Right lobe of liver (tissue), 6 donors: Measurements from ENCODE around the gene GRIN3A. TPM values are rescaled to one million over a fixed set of nuclear protein-coding genes. Genes with fewer than 3 reads are reported as not detected.

Experiments used
- ATAC-seq, 4 donors: fragments of 200-7000 bp; cut with Tn5 transposase; one replicate each; pipeline ENCODE4 v1.9.1; 2020; ENCODE audit warnings: mild to moderate bottlenecking in 4 of 4, moderate library complexity in 4 of 4
- DNase-seq, 3 donors: peaks; one replicate each; pipeline ENCODE4 v3.0.0-alpha.2; 2020
- H3K27ac ChIP-seq, 3 donors: fragments of 200-600 bp; one replicate each; pipeline ENCODE4 v1.8.0; 2022
- H3K27me3 ChIP-seq, 2 donors: fragments of 200-600 bp; one replicate each; pipeline ENCODE4 v1.8.0; 2022
- H3K36me3 ChIP-seq, 4 donors: fragments of 200-600 bp; sonication (generic) in 1 of 4; one replicate each; pipeline versions ENCODE4 v1.5.1 to v1.8.0; 2017 to 2022; ENCODE audit warnings: control low read depth in 1 of 4
- H3K4me1 ChIP-seq, 4 donors: fragments of 200-600 bp; sonication (generic) in 1 of 4; one replicate each; pipeline versions ENCODE4 v1.5.1 to v1.8.0; 2017 to 2022; ENCODE audit warnings: control low read depth in 1 of 4
- H3K4me3 ChIP-seq, 3 donors: fragments of 200-600 bp; one replicate each; pipeline ENCODE4 v1.8.0; 2022
- H3K9me3 ChIP-seq, 4 donors: fragments of 200-600 bp; sonication (generic) in 1 of 4; one replicate each; pipeline versions ENCODE4 v1.5.1 to v1.8.0; 2017 to 2022; ENCODE audit warnings: control low read depth in 1 of 4
- CTCF ChIP-seq, 4 donors: fragments of 200-600 bp in 3 of 4; fragments of 450-650 bp in 1 of 4; IDR thresholded peaks; one replicate each; pipeline versions ENCODE4 v1.5.1 to v1.8.0; 2016 to 2022; ENCODE audit warnings: antibody characterized with exemption in 4 of 4, mild to moderate bottlenecking in 2 of 4
- POLR2A ChIP-seq: fragments of 450-650 bp; IDR thresholded peaks from one replicate; pipeline ENCODE4 v1.6.1; 2017; ENCODE audit warnings: antibody characterized with exemption, mild to moderate bottlenecking
- WGBS: methylation state at CpG from one replicate; pipeline ENCODE4 v1.1.6; 2018; ENCODE audit warnings: low coverage, low lambda C conversion rate; ENCODE audit not compliant: insufficient coverage; ENCODE audit errors: missing lambda C conversion rate; 5-methylcytosine and 5-hydroxymethylcytosine counted together
- intact Hi-C, 2 donors: fragments of 100-400 bp; cut with DNase I; formaldehyde crosslinking; loops; one replicate each; pipeline versions ENCODE4 v1.11.2 to v1.14.1; 2022
- long read RNA-seq: library from polyadenylated mRNA; unstranded; transcript quantifications from one replicate; pipeline ENCODE4 v2.0.0, GENCODE V29; 2019
- total RNA-seq, 6 experiments: library from RNA; depleted of rRNA in 2 of 6; stranded (reverse); fragments of >200 nt in 2 of 6; fragmentation: NEBNext Ultra II Directional in 3 of 6; extraction: Animal tissue kit (Norgen Biotek cat#: 25700) in 3 of 6; gene quantifications; one replicate each; pipeline versions ENCODE4 v1.1.0 to v1.2.4, GENCODE V29; 2016 to 2023
- donor health status: DM: no; HTN: yes; CAD: no.
- donor health status: DM: no; HTN: no; CAD: no.
- donor health status: DM: no; HTN: no; CAD: no.
- donor health status: DM: no; HTN: yes; CAD: no.
- donor health status: DM: no; HTN: yes; CAD: no.

Gene GRIN3A
- under 1 TPM in 5 of 6 experiments, not detected in 1; 0.05 to 0.44 (median 0.09) TPM for total RNA-seq
- long read RNA-seq, result 0 reads

- TF ChIP-seq CTCF (IDR thresholded peaks at IDR 0.05) (peak in 3 of 4 donors; percentile 28 to 42 (median 32)), POLR2A (no peak)
- Histone ChIP-seq H3K4me3 (peak within 1 kb of the TSS; percentile 47 to 65 (median 61)), H3K27ac (no peak within 1 kb of the TSS), H3K4me1 (peaks cover 0 to 9% (median 4%) of the 10 kb centered on the region in 4 donors), H3K9me3 (no peaks in the 10 kb centered on the region), H3K27me3 (no peaks in the 10 kb centered on the region), H3K36me3 (no peaks in the 10 kb centered on the region)
- ATAC-seq (peak; percentile 93 to 96 (median 94)), DNase-seq (peak; percentile 70 to 73 (median 73))
- 2% methylated on average over 26 of the region's 26 CpGs for WGBS
- intact Hi-C loops, result no loop called here
These were observed at the start of gene GRIN3A for GRCh38 chr9:101738566-101739183. GRIN3A (minus strand) TSS chr9:101738647; CDS start chr9:101737979, 668 bp downstream.

GRCh38 chr9:101787891-101788290 lies 49.4 kb upstream of the GRIN3A start:
- H3K27ac ChIP-seq, result no peak overlapping the region

GRCh38 chr9:101778332-101778731 lies 39.9 kb upstream of the GRIN3A start:
- Histone ChIP-seq H3K27ac (no peak overlapping the region), H3K4me1 (no peaks in the 10 kb centered on the region), H3K9me3 (no peaks in the 10 kb centered on the region), H3K36me3 (no peaks in the 10 kb centered on the region), H3K4me3 (no peak overlapping the region), H3K27me3 (peaks cover 0 to 3% of the 10 kb centered on the region in 2 donors)
- ATAC-seq (no peak), DNase-seq (no peak)
- TF ChIP-seq POLR2A (no peak), CTCF (IDR thresholded peaks at IDR 0.05) (no peak)
- WGBS, result 75% methylated on average over 2 of the region's 4 CpGs
- intact Hi-C loops, result no loop called here

More at GRCh38 chr9:101787891-101788290, 49.4 kb upstream of the GRIN3A start:
- no peak for ATAC-seq
- DNase-seq, result no peak
- WGBS, result 40% methylated on average over 1 of the region's 1 CpG
- TF ChIP-seq POLR2A, result no peak
- TF ChIP-seq CTCF (IDR thresholded peaks at IDR 0.05), result no peak
- intact Hi-C loops, result no loop called here
- Histone ChIP-seq H3K36me3 (no peaks in the 10 kb centered on the region), H3K4me1 (no peaks in the 10 kb centered on the region), H3K9me3 (no peaks in the 10 kb centered on the region), H3K27me3 (no peaks in the 10 kb centered on the region), H3K4me3 (no peak overlapping the region)

GRCh38 chr9:101764472-101764871 lies 26.0 kb upstream of the GRIN3A start:
- 32% methylated on average over 3 of the region's 3 CpGs for WGBS
- TF ChIP-seq CTCF (IDR thresholded peaks at IDR 0.05), result no peak
- TF ChIP-seq POLR2A, result no peak
- intact Hi-C loops, result no loop called here
- Histone ChIP-seq H3K4me1 (no peaks in the 10 kb centered on the region), H3K36me3 (no peaks in the 10 kb centered on the region), H3K27me3 (no peaks in the 10 kb centered on the region), H3K4me3 (no peak overlapping the region), H3K9me3 (no peaks in the 10 kb centered on the region), H3K27ac (no peak overlapping the region)
- DNase-seq (no peak), ATAC-seq (peak in 3 of 4 donors; percentile 18 to 80 (median 62))
